HG03103 (cell line): ENCODE data around the gene YARS2.
"Not testable (repeated sequence)": the region's sequence is repeated elsewhere in the genome, so short reads cannot be mapped to it uniquely, and the experiment has no call there.

Source experiments
- ATAC-seq: cut with Tn5 transposase; IDR thresholded peaks from one replicate; pipeline ENCODE4 v1.9.1; 2021; ENCODE audit warnings: low read depth; ENCODE audit not compliant: unreplicated experiment

YARS2 gene

DNA sequence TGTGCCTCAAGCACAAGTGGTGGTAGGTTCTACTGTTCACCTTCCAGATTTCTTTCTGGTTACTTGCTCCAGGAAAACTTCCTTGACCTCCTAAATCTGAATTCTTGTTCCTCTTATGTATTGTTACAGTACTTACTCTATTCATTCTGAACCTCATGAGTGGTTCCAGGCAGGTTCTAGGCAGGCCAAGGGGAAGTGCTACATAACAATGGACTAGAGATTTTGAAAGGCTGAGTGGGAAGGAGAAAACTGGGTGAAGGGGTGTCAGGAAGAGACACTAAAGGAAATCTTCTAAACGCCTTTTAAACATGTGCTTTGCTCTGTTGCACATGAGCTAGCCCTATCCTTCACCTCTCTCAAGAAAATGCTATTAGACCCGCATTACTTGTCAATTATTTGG is 1.6 kb downstream of the YARS2 start:
- no peak for ATAC-seq

- no peak for ATAC-seq
These were observed 2.1 kb downstream of the YARS2 start for GRCh38 chr12:32753605-32754004.

DNA sequence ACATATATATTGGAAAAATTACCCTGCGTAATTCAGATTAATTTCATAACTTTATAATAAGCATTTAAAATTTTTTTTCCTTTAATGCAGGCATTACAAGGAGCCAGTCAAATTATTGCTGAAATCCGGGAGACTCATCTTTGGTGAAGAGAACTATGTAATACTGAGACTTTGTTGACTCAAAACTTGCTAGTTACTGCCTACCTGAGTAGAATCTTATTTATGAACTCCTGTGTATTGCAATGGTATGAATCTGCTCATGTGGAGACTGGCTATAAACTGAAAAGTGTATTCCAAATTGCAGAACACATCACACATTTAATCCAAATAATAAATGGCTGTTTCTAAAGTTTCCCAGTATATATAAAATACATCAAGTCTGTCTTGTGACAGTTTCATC is 12.4 kb downstream of the YARS2 start:
- ATAC-seq = no peak

- ATAC-seq = no peak
These were observed 13.6 kb downstream of the YARS2 start for GRCh38 chr12:32742133-32742532.

- no peak for ATAC-seq
These were observed 16.4 kb downstream of the YARS2 start for GRCh38 chr12:32739279-32739678.

DNA sequence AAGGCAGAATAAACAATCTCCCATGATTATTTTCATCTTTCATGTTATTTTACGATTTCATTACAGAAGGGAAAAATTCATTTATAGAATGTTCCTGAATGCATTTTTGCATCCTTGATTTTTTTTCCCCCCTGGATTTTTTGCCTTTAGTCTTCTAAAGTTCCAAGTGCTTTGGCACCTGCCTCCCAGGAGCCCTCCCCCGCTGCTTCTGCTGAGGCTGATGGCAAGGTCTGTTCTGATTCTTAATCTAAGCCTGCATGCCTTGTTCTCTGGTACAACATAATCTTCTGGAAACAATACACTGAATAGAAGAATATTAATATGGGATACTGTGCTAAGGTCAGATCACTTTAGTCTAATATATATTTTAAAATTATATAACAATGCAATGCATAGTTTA is 18.0 kb downstream of the YARS2 start:
- ATAC-seq = no peak

DNA sequence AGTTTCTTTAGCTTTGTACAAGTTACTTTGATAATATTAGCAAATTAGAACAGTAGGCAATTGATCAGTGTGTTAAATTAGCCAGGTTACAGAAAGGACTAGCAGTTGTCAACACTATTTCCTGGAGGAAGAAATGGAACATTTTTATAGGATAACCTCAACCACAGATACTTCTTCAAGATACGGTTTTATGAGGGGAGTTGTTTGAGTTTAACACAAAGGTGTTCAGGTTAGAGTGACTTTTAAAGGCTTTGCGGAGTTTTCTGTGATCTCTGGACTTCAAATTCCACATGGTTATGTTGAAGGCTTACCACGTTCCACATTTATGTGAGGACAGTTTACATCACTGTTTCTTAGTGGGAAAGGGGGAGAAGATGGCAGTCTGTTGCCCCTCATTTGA is 19.3 kb downstream of the YARS2 start:
- ATAC-seq = no peak

- ATAC-seq = no peak
These were observed 20.7 kb downstream of the YARS2 start for GRCh38 chr12:32734952-32735351.

- no peak for ATAC-seq
These were observed 28.5 kb downstream of the YARS2 start for GRCh38 chr12:32727237-32727636.

DNA sequence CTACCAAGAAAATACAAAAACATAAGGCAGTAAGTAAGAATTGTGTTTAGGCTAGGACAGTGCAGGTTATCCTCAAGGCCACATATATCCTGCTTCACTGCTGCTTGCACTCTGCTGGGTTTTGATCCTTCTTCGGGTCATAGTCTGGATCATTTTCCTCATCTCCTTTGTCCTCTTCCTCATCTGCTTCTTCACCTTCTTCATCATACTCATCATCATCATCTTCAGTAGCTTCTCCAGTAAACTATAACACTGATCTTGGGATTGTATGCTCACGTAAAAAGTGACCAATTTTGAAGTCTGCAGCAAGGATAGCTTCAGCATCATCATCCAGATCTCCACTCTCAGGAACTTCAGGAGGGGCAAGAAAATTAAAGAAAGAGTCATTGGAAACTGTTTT is 29.4 kb downstream of the YARS2 start:
- ATAC-seq = no peak

DNA sequence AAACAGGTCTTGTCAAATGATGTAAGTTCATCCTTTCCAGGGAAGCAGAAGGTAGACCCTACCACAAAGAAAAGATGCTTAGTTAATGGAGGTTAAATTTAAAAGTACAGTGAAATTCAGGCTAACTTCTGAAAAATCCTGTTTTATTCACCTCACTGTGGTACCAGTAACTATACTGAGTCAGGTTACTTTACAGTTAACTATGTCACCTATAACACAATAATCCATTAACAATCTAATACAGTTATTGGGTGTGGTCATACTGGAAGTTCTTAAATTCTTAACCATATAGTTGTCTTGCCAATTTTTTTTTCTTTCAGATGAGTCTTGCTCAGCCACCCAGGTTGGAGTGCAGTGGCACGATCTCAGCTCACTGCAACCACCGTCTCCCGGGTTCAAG is 30.4 kb downstream of the YARS2 start:
- ATAC-seq = not testable (repeated sequence)

DNA sequence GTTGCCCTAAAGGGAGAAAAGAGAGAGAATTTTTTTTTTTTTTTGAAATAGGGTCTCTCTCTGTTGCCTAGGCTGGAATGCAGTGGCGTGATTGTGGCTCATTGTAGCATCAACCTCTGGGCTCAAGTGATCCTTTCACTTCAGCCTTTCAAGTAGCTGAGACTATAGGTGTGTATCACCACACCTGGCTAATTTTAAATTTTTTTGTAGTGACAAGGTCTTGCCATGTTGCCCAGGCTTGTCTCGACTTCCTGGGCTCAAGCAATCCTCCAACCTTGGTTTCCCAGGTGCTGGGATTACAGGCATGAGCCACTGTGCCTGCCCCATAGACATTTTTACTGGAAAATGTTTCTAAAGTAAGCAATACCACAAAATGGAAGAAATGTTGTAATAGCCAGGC is 36.8 kb downstream of the YARS2 start:
- ATAC-seq = no peak

GRCh38 chr12:32714772-32715171 is 40.9 kb downstream of the YARS2 start:
- ATAC-seq = no peak

DNA sequence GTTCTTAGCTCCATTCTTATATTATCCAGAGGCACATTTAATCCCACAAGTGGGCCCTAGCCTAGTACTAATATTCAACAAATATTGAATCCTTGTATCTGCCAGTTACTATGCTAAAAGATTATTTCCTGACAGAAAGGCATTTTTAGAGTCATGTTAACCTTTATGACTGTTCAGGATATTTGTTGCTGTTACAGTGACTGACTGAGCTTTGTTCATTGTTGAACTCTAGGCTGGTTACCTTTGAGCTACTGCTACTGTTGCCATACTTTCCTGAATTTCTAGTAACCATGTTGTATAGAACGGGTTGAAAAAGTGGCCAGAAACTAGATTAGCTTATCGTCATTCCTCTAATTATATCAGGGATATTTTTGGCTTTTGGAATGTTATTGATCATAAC is 46.8 kb downstream of the YARS2 start:
- ATAC-seq = no peak

- no peak for ATAC-seq
These were observed 49.2 kb downstream of the YARS2 start for GRCh38 chr12:32706335-32707024.

DNA sequence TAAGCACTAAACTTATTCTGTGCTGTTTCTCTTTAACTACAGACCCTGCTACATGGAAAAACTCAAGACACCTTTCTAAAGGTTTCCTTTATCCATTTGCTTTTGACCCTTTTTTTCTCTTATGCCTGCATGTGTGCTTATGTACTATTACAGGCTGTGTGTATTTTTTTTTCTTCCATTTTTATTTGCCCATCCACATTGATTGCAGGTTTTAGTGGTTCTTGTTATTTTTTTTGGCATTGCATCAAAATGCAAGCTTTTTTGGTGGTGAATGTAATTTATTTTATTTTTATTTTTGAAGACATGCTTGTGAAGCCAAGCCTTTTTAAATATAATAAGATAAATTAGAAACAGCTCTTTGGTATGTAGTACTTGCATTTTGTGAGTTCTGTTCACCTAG is 49.9 kb downstream of the YARS2 start:
- no peak for ATAC-seq

GRCh38 chr12:32702946-32703345 is 52.8 kb downstream of the YARS2 start:
- no peak for ATAC-seq

GRCh38 chr12:32702473-32702872 is 53.2 kb downstream of the YARS2 start:
- no peak for ATAC-seq

DNA sequence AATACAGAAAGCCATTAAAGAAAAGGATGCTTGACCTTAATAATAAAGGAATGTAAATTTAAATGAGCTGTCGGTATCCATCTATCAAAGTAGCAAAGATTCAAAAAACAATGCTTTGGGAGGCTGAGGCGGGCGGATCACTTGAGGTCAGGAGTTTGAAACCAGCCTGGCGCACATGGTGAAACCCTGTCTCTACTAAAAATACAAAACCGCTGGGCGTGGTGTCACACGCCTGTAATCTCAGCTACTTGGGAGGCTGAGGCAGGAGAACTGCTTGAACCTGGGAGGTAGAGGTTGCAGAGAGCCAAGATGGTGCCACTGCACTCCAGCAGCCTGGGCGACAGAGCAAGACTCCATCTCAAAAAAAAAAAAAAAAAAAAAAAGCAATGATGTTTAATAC is 56.3 kb downstream of the YARS2 start:
- not testable (repeated sequence) for ATAC-seq

DNA sequence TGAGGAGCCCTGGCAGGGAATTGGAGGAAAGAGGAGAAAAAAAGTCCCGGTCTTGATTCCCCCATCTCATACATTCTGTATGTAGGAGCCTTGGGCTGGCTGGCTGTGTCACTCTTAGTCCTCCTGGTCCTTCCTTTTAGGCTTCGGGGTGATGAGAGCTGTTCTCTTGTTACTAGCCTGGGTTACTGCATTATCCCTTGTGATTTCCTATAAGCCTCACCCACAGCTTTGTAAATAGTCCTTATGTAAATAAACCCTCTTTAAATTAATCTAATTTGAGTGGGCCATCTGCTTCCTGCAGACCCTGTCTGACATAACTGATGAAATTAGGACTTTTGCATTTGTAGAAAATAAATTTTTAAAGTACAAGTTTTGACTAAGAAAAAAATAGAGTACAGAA is 57.4 kb downstream of the YARS2 start:
- no peak for ATAC-seq

- no peak for ATAC-seq
These were observed 58.3 kb downstream of the YARS2 start for GRCh38 chr12:32697445-32697844.
